Vagina (tissue), 2 donors: ENCODE data around the gene SARS1. TPM values are rescaled to one million over a fixed set of nuclear protein-coding genes. Genes with fewer than 3 reads are reported as not detected.
"Not testable (repeated sequence)": the region's sequence is repeated elsewhere in the genome, so short reads cannot be mapped to it uniquely, and the experiment has no call there.

Experiments
- DNase-seq, 2 donors: peaks; one replicate each; pipeline ENCODE4 v3.0.0-alpha.2; 2017; ENCODE audit errors: extremely low spot score in 2 of 2
- H3K27ac ChIP-seq: fragments of 200-600 bp; sonication (generic); one replicate; pipeline ENCODE4 v1.5.1; 2019
- H3K27me3 ChIP-seq: fragments of 200-600 bp; sonication (generic); one replicate; pipeline ENCODE4 v1.5.1; 2019
- H3K36me3 ChIP-seq, 2 donors: fragments of 200-600 bp; sonication (generic); one replicate each; pipeline ENCODE4 v1.5.1; 2017 to 2019
- H3K4me1 ChIP-seq: fragments of 200-600 bp; sonication (generic); one replicate; pipeline ENCODE4 v1.5.1; 2019
- H3K4me3 ChIP-seq, 2 donors: fragments of 200-600 bp; sonication (generic); 1 replicate in 1 of 2; 2 replicates in 1 of 2; pipeline ENCODE4 v1.5.1; 2016 to 2019
- H3K9me3 ChIP-seq: fragments of 200-600 bp; sonication (generic); one replicate; pipeline ENCODE4 v1.5.1; 2019
- POLR2A ChIP-seq, 2 donors: fragments of 450-650 bp; IDR thresholded peaks; one replicate each; pipeline ENCODE4 v1.6.1; 2017; ENCODE audit warnings: antibody characterized with exemption in 2 of 2, mild to moderate bottlenecking in 2 of 2, moderate library complexity in 2 of 2
- POLR2AphosphoS5 ChIP-seq, 2 donors: sonication (generic); formaldehyde crosslinking; IDR thresholded peaks; one replicate each; pipeline ENCODE4 v1.9.0; 2017; ENCODE audit warnings: antibody characterized with exemption in 2 of 2, mild to moderate bottlenecking in 2 of 2, low read depth in 1 of 2; ENCODE audit not compliant: insufficient read depth in 1 of 2
- intact Hi-C: fragments of 100-400 bp; cut with DNase I; formaldehyde crosslinking; loops from one replicate; pipeline ENCODE4 v1.15.1; 2023
- total RNA-seq: library from RNA; depleted of rRNA; stranded (reverse); fragments of >200 nt; gene quantifications from one replicate; pipeline ENCODE4 v1.2.3, GENCODE V29; 2016
- TF ChIP-seq, protein P1 (sequence below), 3 experiments: fragments of 450-650 bp in 2 of 3; fragments of 200-600 bp in 1 of 3; sonication (generic) in 1 of 3; IDR thresholded peaks; one replicate each; pipeline ENCODE4 v1.5.1; 2017 to 2019; ENCODE audit warnings: antibody characterized with exemption in 3 of 3, mild to moderate bottlenecking in 2 of 3, moderate library complexity in 2 of 3

The SARS1 gene
- total RNA-seq, 1 donor from 2014 or later: 135 TPM

DNA sequence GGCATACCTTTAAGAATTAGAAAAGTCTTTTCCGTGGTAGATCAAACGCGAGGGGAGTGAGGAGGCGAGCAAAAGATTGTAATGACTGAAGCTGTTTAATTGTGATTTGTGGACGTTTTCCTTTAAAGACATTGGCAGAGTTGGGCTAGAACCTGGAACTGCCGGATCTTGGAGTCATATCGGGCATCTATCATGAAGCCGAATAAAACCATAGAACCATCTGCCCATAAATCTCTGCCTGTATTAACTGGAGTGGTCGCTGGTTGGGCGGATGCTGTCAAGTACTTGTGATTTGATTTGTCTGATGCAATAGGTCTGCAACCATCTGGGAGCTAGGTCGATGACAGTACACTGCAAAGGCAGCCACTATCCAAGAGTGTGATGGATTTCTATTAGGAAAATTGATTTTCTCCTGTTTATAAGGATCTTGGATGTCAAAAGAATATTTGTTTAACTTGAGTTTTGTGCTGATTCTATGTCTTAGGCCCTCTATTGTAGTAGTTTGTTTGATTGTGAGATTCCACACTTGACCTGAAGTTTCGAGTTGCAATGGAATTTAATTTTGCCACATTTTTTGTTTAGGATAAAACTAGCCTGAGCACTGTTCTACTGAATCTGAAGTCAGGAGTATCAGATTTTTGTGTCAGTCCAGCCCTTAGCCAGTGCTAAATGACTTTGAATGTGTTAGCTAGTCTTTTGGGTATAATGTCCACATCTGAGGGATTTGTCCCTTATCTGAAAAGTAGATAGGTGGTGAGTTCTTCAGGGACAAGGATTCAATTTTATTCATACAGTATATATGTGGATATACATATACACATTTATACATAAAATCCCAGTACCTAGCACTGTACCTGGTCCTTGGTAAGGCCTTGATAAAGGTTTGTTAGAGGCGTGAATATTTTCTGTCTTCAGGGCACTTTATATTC is 1.2 kb downstream of the SARS1 start:
- TF ChIP-seq POLR2A (IDR thresholded peaks at IDR 0.05) (peak in 1 of 2 donors; percentile 21), POLR2AphosphoS5 (IDR thresholded peaks at IDR 0.05; ENCODE audit: insufficient read depth in 1 of 2, low read depth in 1 of 2) (no peak)
- Histone ChIP-seq H3K9me3 (no peaks in the 10 kb centered on the region), H3K36me3 (no peaks in the 10 kb centered on the region), H3K4me1 (peaks cover 32% of the 10 kb centered on the region), H3K27me3 (no peaks in the 10 kb centered on the region), H3K27ac (peak overlapping the region; percentile 93), H3K4me3 (peak overlapping the region; percentile 78 to 91)
- intact Hi-C loops: loop anchor here (5.0 kb wide), 1 partner anchor 113 kb away; no protein-coding TSS in a partner anchor
- no peak for DNase-seq

DNA sequence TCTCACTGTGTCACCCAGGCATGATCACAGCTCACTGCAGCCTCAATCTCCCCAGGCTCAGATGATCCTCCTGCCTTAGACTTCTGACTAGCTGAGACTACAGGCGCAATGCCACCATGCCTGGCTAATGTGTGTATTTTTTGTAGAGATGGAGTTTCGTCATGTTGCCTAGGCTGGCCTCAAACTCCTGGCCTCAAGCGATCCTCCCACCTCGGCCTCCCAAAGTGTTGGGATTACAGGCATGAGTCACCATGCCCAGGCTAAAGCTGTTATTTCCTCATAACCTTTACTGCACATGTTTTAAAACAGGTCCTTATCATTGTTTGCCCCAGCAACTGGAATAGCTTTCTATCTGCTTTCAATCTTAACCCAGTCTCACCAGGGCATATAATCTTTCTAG is 2.9 kb downstream of the SARS1 start:
- no peak for DNase-seq
- Histone ChIP-seq H3K27me3 (no peaks in the 10 kb centered on the region), H3K9me3 (no peaks in the 10 kb centered on the region), H3K4me3 (no peak overlapping the region), H3K27ac (no peak overlapping the region), H3K36me3 (peaks cover 0 to 4% of the 10 kb centered on the region in 2 donors), H3K4me1 (peaks cover 32% of the 10 kb centered on the region)
- TF ChIP-seq POLR2AphosphoS5 (IDR thresholded peaks at IDR 0.05; ENCODE audit: insufficient read depth in 1 of 2, low read depth in 1 of 2): no peak
- intact Hi-C loops: no loop called here

DNA sequence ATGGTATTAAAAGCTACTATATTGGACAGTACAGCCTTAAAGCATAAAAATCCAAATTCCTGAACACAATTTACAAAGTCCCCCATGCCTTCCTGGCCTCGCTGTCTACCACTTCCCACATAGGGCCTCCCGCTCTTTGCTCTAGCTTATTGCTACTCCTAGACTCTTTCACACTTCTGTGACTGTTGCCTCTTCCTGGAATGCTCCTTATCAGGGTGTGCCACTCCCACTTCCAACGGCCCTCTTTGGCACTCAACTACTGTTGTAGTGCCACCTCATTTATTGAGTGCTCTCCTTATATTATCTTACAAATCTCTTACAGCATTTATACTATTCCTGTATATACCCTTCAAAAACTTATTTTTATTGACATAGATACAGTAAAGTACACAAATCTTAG is 4.8 kb downstream of the SARS1 start:
- Histone ChIP-seq H3K27me3 (no peaks in the 10 kb centered on the region), H3K9me3 (no peaks in the 10 kb centered on the region), H3K36me3 (peaks cover 0 to 4% of the 10 kb centered on the region in 2 donors), H3K27ac (no peak overlapping the region), H3K4me1 (peaks cover 27% of the 10 kb centered on the region), H3K4me3 (no peak overlapping the region)
- no peak for DNase-seq
- TF ChIP-seq POLR2A (IDR thresholded peaks at IDR 0.05): no peak
- no peak for TF ChIP-seq POLR2AphosphoS5 (IDR thresholded peaks at IDR 0.05; ENCODE audit: insufficient read depth in 1 of 2, low read depth in 1 of 2)
- TF ChIP-seq, protein P1, sequence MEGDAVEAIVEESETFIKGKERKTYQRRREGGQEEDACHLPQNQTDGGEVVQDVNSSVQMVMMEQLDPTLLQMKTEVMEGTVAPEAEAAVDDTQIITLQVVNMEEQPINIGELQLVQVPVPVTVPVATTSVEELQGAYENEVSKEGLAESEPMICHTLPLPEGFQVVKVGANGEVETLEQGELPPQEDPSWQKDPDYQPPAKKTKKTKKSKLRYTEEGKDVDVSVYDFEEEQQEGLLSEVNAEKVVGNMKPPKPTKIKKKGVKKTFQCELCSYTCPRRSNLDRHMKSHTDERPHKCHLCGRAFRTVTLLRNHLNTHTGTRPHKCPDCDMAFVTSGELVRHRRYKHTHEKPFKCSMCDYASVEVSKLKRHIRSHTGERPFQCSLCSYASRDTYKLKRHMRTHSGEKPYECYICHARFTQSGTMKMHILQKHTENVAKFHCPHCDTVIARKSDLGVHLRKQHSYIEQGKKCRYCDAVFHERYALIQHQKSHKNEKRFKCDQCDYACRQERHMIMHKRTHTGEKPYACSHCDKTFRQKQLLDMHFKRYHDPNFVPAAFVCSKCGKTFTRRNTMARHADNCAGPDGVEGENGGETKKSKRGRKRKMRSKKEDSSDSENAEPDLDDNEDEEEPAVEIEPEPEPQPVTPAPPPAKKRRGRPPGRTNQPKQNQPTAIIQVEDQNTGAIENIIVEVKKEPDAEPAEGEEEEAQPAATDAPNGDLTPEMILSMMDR (IDR thresholded peaks at IDR 0.05): no peak
- intact Hi-C loops: no loop called here

DNA sequence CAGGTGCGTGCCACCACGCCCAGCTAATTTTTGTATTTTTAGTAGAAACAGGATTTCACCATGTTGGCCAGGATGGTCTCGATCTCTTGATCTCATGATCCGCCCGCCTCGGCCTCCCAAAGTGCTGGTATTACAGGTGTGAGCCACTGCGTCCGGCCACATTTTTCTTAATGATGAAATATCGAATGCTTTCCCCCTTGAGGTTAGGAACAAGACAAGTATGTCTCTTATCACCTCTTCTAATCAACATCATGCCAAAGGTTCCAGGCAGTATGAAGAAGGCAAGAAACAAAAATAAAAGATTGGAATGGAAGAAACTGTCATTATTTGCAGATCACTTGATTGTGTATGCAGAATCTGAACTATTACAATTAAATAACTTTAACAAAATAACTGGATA is 7.5 kb downstream of the SARS1 start:
- H3K27me3 ChIP-seq: not testable (repeated sequence)

DNA sequence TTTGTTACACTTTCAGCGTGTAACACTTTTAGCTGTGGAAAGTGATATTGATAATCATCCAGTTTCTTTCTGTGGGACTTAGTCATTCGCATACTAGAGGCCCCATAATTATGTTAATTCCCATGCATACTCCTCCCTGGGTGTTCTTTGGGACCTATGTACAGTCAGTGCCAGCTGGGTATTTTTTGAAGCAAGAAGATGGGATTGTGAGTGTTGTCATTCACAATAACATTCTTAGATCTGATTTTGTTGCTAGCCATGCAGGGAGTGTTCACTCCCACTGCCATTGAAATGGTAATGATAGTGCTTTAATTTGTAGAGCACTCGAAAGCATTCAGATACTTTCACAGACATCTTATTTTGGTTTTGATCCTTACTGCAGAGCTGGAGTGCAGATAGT is 11.6 kb downstream of the SARS1 start:
- H3K27ac ChIP-seq: no peak overlapping the region
- no peak for DNase-seq
- H3K9me3 ChIP-seq: no peaks in the 10 kb centered on the region
- H3K4me1 ChIP-seq: peaks cover 10% of the 10 kb centered on the region
- peaks cover 4 to 34% of the 10 kb centered on the region in 2 donors for H3K36me3 ChIP-seq
- TF ChIP-seq POLR2AphosphoS5 (IDR thresholded peaks at IDR 0.05; ENCODE audit: insufficient read depth in 1 of 2, low read depth in 1 of 2) (no peak), POLR2A (IDR thresholded peaks at IDR 0.05) (no peak)
- TF ChIP-seq, protein P1 (IDR thresholded peaks at IDR 0.05): no peak
- H3K27me3 ChIP-seq: no peaks in the 10 kb centered on the region
- H3K4me3 ChIP-seq: no peak overlapping the region
- intact Hi-C loops: no loop called here

More for the DNA sequence above, 7.5 kb downstream of the SARS1 start:
- H3K4me3 ChIP-seq, DNase-seq, H3K36me3 ChIP-seq, H3K9me3 ChIP-seq, H3K27ac ChIP-seq, intact Hi-C loops: not testable (repeated sequence)
- peaks cover 21% of the 10 kb centered on the region for H3K4me1 ChIP-seq

DNA sequence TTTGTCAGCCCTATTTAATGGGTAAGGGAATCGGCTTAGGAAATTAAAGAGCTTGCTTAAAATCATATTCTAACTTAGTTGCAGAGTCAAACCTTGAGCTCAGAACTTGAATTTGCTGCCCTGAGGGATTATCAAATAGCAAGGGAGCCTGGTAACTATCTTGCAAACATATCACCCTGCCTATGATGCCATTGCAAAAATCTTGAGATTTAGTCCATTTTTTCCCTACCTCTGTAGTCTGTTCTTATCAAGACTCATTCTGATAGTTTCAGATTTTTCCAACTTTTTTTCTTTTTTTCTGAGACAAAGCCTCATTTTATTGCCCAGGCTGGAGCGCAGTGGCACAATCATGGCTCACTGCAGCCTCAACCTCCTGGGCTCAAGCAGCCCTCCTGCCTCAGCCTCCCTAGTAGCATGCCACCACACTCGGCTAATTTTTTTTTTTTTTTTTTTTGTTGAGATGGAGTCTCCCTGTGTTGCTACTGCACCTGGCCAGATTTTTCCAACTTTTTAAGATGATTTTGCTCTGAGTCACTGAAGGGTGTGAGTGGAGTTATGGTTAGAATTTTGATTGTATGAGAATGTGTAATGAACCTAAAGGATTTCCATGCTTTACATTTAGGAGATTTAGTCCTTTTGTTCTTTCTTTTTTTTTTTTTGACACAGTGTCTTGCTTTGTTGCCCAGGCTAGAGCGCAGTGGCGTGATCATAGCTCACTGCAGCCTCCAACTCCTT is 12.2 kb downstream of the SARS1 start:
- Histone ChIP-seq H3K9me3 (no peaks in the 10 kb centered on the region), H3K4me1 (peaks cover 10% of the 10 kb centered on the region), H3K27ac (no peak overlapping the region), H3K36me3 (peaks cover 0 to 39% of the 10 kb centered on the region in 2 donors), H3K27me3 (no peaks in the 10 kb centered on the region), H3K4me3 (no peak overlapping the region)
- intact Hi-C loops: no loop called here
- TF ChIP-seq POLR2AphosphoS5 (IDR thresholded peaks at IDR 0.05; ENCODE audit: insufficient read depth in 1 of 2, low read depth in 1 of 2): no peak
- TF ChIP-seq, protein P1 (IDR thresholded peaks at IDR 0.05): no peak
- no peak for TF ChIP-seq POLR2A (IDR thresholded peaks at IDR 0.05)
- no peak for DNase-seq
